Measurements from ENCODE around the gene KPNA6. TPM values are rescaled to one million over a fixed set of nuclear protein-coding genes. Genes with fewer than 3 reads are reported as not detected.
"Not testable (repeated sequence)": the region's sequence is repeated elsewhere in the genome, so short reads cannot be mapped to it uniquely, and the experiment has no call there.

Gene KPNA6
- total RNA-seq, 1 donor from 2014 or later = 95.3 TPM

GRCh38 chr1:32073299-32074229 lies 34.3 kb upstream of the KPNA6 start:
- Mint-ChIP-seq H3K27ac (ENCODE audit: unreplicated experiment) (peak overlapping the region; percentile 79), H3K4me1 (ENCODE audit: unreplicated experiment) (peaks cover 34% of the 10 kb centered on the region), H3K9me3 (ENCODE audit: unreplicated experiment) (no peaks in the 10 kb centered on the region), H3K27me3 (ENCODE audit: unreplicated experiment) (peaks cover 8% of the 10 kb centered on the region), H3K36me3 (ENCODE audit: low read depth, unreplicated experiment) (peaks cover 29% of the 10 kb centered on the region), H3K4me3 (ENCODE audit: unreplicated experiment) (peak overlapping the region; percentile 91)
- peak; percentile 92 for DNase-seq (ENCODE audit: low spot score)
- no peak for TF ChIP-seq CTCF (IDR thresholded peaks at IDR 0.05; ENCODE audit: unreplicated experiment)

GRCh38 chr1:32074841-32075240 lies 33.0 kb upstream of the KPNA6 start:
- TF ChIP-seq CTCF (IDR thresholded peaks at IDR 0.05; ENCODE audit: unreplicated experiment) = no peak
- Mint-ChIP-seq H3K27ac (ENCODE audit: unreplicated experiment) (peak overlapping the region; percentile 39), H3K4me1 (ENCODE audit: unreplicated experiment) (peaks cover 34% of the 10 kb centered on the region), H3K9me3 (ENCODE audit: unreplicated experiment) (no peaks in the 10 kb centered on the region), H3K36me3 (ENCODE audit: low read depth, unreplicated experiment) (peaks cover 32% of the 10 kb centered on the region), H3K4me3 (ENCODE audit: unreplicated experiment) (peak overlapping the region; percentile 24), H3K27me3 (ENCODE audit: unreplicated experiment) (peaks cover 5% of the 10 kb centered on the region)
- DNase-seq (ENCODE audit: low spot score) = no peak

GRCh38 chr1:32077451-32077850 lies 30.4 kb upstream of the KPNA6 start:
- peaks cover 25% of the 10 kb centered on the region for H3K4me1 Mint-ChIP-seq (ENCODE audit: unreplicated experiment)
- no peak for DNase-seq (ENCODE audit: low spot score)
- H3K9me3 Mint-ChIP-seq (ENCODE audit: unreplicated experiment) = no peaks in the 10 kb centered on the region
- TF ChIP-seq CTCF (IDR thresholded peaks at IDR 0.05; ENCODE audit: unreplicated experiment) = no peak
- peaks cover 5% of the 10 kb centered on the region for H3K27me3 Mint-ChIP-seq (ENCODE audit: unreplicated experiment)
- peak overlapping the region; percentile 81 for H3K4me3 Mint-ChIP-seq (ENCODE audit: unreplicated experiment)
- H3K27ac Mint-ChIP-seq (ENCODE audit: unreplicated experiment) = no peak overlapping the region
- peaks cover 34% of the 10 kb centered on the region for H3K36me3 Mint-ChIP-seq (ENCODE audit: low read depth, unreplicated experiment)

- Mint-ChIP-seq H3K9me3 (ENCODE audit: unreplicated experiment) (no peaks in the 10 kb centered on the region), H3K27ac (ENCODE audit: unreplicated experiment) (peak overlapping the region; percentile 44), H3K36me3 (ENCODE audit: low read depth, unreplicated experiment) (peaks cover 39% of the 10 kb centered on the region), H3K4me3 (ENCODE audit: unreplicated experiment) (peak overlapping the region; percentile 19), H3K27me3 (ENCODE audit: unreplicated experiment) (no peaks in the 10 kb centered on the region), H3K4me1 (ENCODE audit: unreplicated experiment) (peaks cover 15% of the 10 kb centered on the region)
- no peak for DNase-seq (ENCODE audit: low spot score)
- no peak for TF ChIP-seq CTCF (IDR thresholded peaks at IDR 0.05; ENCODE audit: unreplicated experiment)
Observed at GRCh38 chr1:32082022-32082421, 25.8 kb upstream of the KPNA6 start.

- not testable (repeated sequence) for H3K9me3 Mint-ChIP-seq (ENCODE audit: unreplicated experiment); H3K4me1 Mint-ChIP-seq (ENCODE audit: unreplicated experiment); H3K4me3 Mint-ChIP-seq (ENCODE audit: unreplicated experiment); DNase-seq (ENCODE audit: low spot score); H3K27ac Mint-ChIP-seq (ENCODE audit: unreplicated experiment); H3K27me3 Mint-ChIP-seq (ENCODE audit: unreplicated experiment)
- peaks cover 26% of the 10 kb centered on the region for H3K36me3 Mint-ChIP-seq (ENCODE audit: low read depth, unreplicated experiment)
Observed at GRCh38 chr1:32086381-32086780, 21.5 kb upstream of the KPNA6 start.

Measured in endothelial cell (in vitro differentiated cells).